Measurements from ENCODE around the gene CCDC110. TPM values are rescaled to one million over a fixed set of nuclear protein-coding genes. Genes with fewer than 3 reads are reported as not detected.

Gene CCDC110
- total RNA-seq, 2 donors from 2014 or later, result 0.26 to 0.80 TPM

DNA sequence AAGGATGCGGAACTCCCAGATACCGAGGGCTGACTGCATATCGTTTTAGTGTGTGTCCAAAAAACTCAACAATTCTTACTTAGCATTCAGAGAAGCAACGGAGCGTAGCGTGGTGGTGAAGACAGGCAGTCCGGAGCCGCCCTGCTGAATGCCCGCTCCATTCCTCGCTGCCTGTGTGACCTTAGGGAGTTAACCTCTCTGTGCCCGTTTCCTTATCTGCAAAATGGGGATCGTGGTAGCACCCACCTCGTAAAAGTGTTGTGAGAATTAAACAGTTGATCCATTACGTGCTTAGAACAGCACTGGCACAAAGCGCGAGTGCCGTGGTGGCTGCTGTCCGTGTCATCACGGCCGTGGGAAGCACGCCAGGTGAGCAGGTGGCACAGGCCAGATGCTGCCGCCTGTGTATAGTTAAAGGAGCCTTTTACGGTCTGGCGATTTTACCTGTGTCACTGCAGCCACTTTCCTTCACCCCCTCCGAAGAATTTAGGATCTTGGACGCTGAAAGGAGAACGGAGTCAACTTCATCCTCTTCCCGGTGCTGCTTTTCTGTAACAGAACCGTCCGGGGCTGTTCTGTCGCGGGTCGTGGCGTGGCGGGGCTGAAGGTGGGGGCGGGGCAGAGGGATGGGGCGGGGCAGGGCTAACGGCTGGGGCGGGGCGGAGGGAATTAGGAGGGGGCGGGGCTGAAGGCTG is 885 bp downstream of the CCDC110 start:
- H3K9me3 ChIP-seq (ENCODE audit: control insufficient read depth, low read length), result no peaks in the 10 kb centered on the region
- H3K9ac ChIP-seq (ENCODE audit: extremely low read depth, low read length, poor library complexity, severe bottlenecking), result no peak overlapping the region
- no peaks in the 10 kb centered on the region for H3K36me3 Mint-ChIP-seq (ENCODE audit: low read depth)
- H3K4me1 ChIP-seq (ENCODE audit: control insufficient read depth, insufficient read depth, low read length), result no peaks in the 10 kb centered on the region
- H3K4me3 ChIP-seq (ENCODE audit: low read length), result peak overlapping the region; percentile 91
- peak overlapping the region; percentile 65 for H3K4me3 Mint-ChIP-seq
- H3K27ac ChIP-seq (ENCODE audit: low read depth, low read length), result no peak overlapping the region
- no peak overlapping the region for H3K27ac Mint-ChIP-seq
- no peaks in the 10 kb centered on the region for H3K36me3 ChIP-seq (ENCODE audit: control insufficient read depth, insufficient read depth, low read length)
- DNase-seq, result no peak
- 10 to 16% methylated on average over 22 to 32 of the region's 41 CpGs for WGBS, 2 experiments (ENCODE audit: insufficient coverage in 1 of 2, insufficient read length in 1 of 2)
- H3K9me3 Mint-ChIP-seq, result no peaks in the 10 kb centered on the region
- H3K27me3 ChIP-seq (ENCODE audit: control insufficient read depth, insufficient read depth, low read length, poor library complexity, severe bottlenecking), result peaks cover 59% of the 10 kb centered on the region
- H3K27me3 Mint-ChIP-seq (ENCODE audit: insufficient read depth), result peaks cover 82% of the 10 kb centered on the region
- TF ChIP-seq, protein P1, sequence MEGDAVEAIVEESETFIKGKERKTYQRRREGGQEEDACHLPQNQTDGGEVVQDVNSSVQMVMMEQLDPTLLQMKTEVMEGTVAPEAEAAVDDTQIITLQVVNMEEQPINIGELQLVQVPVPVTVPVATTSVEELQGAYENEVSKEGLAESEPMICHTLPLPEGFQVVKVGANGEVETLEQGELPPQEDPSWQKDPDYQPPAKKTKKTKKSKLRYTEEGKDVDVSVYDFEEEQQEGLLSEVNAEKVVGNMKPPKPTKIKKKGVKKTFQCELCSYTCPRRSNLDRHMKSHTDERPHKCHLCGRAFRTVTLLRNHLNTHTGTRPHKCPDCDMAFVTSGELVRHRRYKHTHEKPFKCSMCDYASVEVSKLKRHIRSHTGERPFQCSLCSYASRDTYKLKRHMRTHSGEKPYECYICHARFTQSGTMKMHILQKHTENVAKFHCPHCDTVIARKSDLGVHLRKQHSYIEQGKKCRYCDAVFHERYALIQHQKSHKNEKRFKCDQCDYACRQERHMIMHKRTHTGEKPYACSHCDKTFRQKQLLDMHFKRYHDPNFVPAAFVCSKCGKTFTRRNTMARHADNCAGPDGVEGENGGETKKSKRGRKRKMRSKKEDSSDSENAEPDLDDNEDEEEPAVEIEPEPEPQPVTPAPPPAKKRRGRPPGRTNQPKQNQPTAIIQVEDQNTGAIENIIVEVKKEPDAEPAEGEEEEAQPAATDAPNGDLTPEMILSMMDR (conservative IDR thresholded peaks at IDR 0.05), result no peak
- peaks cover 1% of the 10 kb centered on the region for H3K4me1 Mint-ChIP-seq

DNA sequence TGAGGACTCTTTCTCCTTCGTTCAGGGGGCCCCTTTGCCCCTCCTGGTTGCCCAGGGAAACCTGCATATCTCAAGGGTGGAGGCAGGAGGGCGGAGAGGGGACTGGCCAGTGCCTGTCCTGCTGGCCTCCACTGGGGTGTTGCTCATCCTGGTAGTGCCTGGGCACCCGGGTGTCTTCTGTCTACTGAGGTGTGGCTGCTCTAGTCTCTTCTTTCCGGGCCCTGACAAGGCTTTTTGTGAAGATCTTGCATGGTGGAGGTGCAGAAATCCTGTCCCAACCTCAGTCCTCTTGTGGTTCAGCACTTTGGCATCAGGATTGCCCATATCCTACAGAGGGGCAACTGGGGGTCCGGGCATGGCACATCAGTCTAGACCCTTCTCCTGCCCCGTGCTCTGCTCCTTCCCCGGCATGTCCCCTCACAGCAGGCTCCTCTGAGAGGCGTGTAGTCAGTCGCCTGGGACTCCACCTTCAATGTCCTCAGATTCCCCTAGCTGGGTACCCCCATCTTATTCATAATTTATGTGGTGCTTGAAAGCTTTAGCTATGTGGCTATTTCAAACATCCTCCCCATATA is 1.9 kb downstream of the CCDC110 start:
- Mint-ChIP-seq H3K4me3 (no peak overlapping the region), H3K36me3 (ENCODE audit: low read depth) (no peaks in the 10 kb centered on the region)
- TF ChIP-seq, protein P1 (conservative IDR thresholded peaks at IDR 0.05), result no peak

GRCh38 chr4:185468999-185469398 is 2.5 kb downstream of the CCDC110 start:
- 75 to 88% methylated on average over 2 of the region's 2 CpGs for WGBS, 2 experiments (ENCODE audit: insufficient coverage in 1 of 2, insufficient read length in 1 of 2)
- Mint-ChIP-seq H3K4me3 (no peak overlapping the region), H3K27me3 (ENCODE audit: insufficient read depth) (peaks cover 74% of the 10 kb centered on the region), H3K4me1 (peaks cover 15% of the 10 kb centered on the region), H3K27ac (no peak overlapping the region), H3K36me3 (ENCODE audit: low read depth) (no peaks in the 10 kb centered on the region), H3K9me3 (no peaks in the 10 kb centered on the region)
- H3K27me3 ChIP-seq (ENCODE audit: control insufficient read depth, insufficient read depth, low read length, poor library complexity, severe bottlenecking), result peaks cover 59% of the 10 kb centered on the region
- no peak overlapping the region for H3K27ac ChIP-seq (ENCODE audit: low read depth, low read length)
- no peak for DNase-seq
- H3K9ac ChIP-seq (ENCODE audit: extremely low read depth, low read length, poor library complexity, severe bottlenecking), result no peak overlapping the region
- TF ChIP-seq, protein P1 (conservative IDR thresholded peaks at IDR 0.05), result no peak
- H3K4me3 ChIP-seq (ENCODE audit: low read length), result no peak overlapping the region
- no peaks in the 10 kb centered on the region for H3K4me1 ChIP-seq (ENCODE audit: control insufficient read depth, insufficient read depth, low read length)
- no peaks in the 10 kb centered on the region for H3K36me3 ChIP-seq (ENCODE audit: control insufficient read depth, insufficient read depth, low read length)
- H3K9me3 ChIP-seq (ENCODE audit: control insufficient read depth, low read length), result no peaks in the 10 kb centered on the region

More for the DNA sequence above, 1.9 kb downstream of the CCDC110 start:
- H3K4me1 ChIP-seq (ENCODE audit: control insufficient read depth, insufficient read depth, low read length), result no peaks in the 10 kb centered on the region
- Mint-ChIP-seq H3K27ac (no peak overlapping the region), H3K27me3 (ENCODE audit: insufficient read depth) (peaks cover 76% of the 10 kb centered on the region), H3K4me1 (peaks cover 10% of the 10 kb centered on the region), H3K9me3 (no peaks in the 10 kb centered on the region)
- peaks cover 59% of the 10 kb centered on the region for H3K27me3 ChIP-seq (ENCODE audit: control insufficient read depth, insufficient read depth, low read length, poor library complexity, severe bottlenecking)
- 74 to 81% methylated on average over 6 to 9 of the region's 9 CpGs for WGBS, 2 experiments (ENCODE audit: insufficient coverage in 1 of 2, insufficient read length in 1 of 2)
- no peak overlapping the region for H3K27ac ChIP-seq (ENCODE audit: low read depth, low read length)
- no peak overlapping the region for H3K9ac ChIP-seq (ENCODE audit: extremely low read depth, low read length, poor library complexity, severe bottlenecking)
- H3K4me3 ChIP-seq (ENCODE audit: low read length), result no peak overlapping the region
- no peaks in the 10 kb centered on the region for H3K36me3 ChIP-seq (ENCODE audit: control insufficient read depth, insufficient read depth, low read length)
- DNase-seq, result peak; percentile 44
- H3K9me3 ChIP-seq (ENCODE audit: control insufficient read depth, low read length), result no peaks in the 10 kb centered on the region
